ENCODE data around the gene CLTCL1. TPM values are rescaled to one million over a fixed set of nuclear protein-coding genes. Genes with fewer than 3 reads are reported as not detected.

The CLTCL1 gene
- polyA plus RNA-seq, 1 donor (not counting 4 experiments of a cell fraction or from before 2014, with no cell fraction given), result 12.4 TPM

DNA sequence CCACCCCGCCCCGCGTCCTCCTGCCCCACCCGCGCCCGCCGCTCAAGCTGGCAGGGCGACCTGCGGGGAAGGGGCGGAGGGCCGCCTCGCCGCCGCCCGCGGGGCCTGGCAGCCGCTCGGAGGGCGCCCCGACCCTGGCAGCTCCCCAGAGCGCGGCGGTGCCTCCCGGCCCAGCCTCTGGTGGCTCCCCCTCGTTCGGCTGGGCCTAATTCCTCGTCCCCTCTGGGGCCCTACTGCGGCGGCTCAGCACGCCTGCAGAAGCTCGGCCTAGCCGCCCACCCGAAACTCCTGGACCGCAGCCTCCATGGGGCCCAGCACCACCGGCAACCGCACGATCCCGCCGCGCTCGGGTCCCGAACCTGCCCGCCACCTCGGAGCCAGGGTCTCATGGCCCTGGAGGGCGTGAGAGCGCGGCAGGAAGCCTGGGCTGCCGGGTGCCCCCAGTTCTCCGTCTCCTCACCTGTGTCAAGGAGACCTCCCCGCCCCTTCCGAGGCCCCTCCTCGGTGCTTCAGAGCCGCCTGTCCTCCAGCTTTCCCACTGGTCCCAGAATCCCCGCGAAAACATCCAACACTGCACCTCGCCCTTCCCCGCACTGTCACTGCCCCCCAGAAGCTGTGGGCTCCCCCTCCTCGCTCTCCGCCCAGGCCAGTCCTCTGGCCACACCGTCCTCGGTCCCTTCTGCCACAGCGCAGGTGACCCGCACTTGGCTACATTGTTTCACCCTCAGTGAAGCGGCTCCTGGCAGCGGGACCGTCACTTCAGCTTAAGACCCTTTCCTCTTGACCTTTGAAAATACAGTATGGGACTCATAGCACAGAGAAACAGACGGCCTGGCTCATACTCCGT lies 140.8 kb downstream of the CLTCL1 start:
- dilution Hi-C loops (cut with MboI; ENCODE audit: extremely low pct_ligation_motif_present, low sequenced_read_pairs), result no loop called here
- no peaks in the 10 kb centered on the region for H3K4me1 ChIP-seq (ENCODE audit: control insufficient read depth, extremely low read depth, insufficient read depth, low read length)
- no peak overlapping the region for H3K9ac ChIP-seq (ENCODE audit: control insufficient read depth, extremely low read depth, insufficient read depth, low read length)
- H3K9me3 ChIP-seq (ENCODE audit: control insufficient read depth, low read depth, low read length), result no peaks in the 10 kb centered on the region
- no peaks in the 10 kb centered on the region for H4K20me1 ChIP-seq (ENCODE audit: control insufficient read depth, extremely low read depth, insufficient read depth, low read length)
- TF ChIP-seq, protein P1, sequence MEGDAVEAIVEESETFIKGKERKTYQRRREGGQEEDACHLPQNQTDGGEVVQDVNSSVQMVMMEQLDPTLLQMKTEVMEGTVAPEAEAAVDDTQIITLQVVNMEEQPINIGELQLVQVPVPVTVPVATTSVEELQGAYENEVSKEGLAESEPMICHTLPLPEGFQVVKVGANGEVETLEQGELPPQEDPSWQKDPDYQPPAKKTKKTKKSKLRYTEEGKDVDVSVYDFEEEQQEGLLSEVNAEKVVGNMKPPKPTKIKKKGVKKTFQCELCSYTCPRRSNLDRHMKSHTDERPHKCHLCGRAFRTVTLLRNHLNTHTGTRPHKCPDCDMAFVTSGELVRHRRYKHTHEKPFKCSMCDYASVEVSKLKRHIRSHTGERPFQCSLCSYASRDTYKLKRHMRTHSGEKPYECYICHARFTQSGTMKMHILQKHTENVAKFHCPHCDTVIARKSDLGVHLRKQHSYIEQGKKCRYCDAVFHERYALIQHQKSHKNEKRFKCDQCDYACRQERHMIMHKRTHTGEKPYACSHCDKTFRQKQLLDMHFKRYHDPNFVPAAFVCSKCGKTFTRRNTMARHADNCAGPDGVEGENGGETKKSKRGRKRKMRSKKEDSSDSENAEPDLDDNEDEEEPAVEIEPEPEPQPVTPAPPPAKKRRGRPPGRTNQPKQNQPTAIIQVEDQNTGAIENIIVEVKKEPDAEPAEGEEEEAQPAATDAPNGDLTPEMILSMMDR (optimal IDR thresholded peaks at IDR 0.05 in 1 of 3, IDR thresholded peaks at IDR 0.05 in 1 of 3, conservative IDR thresholded peaks at IDR 0.05 in 1 of 3; ENCODE audit: extremely low read depth in 1 of 3, insufficient read depth in 2 of 3, low read length in 3 of 3), result no peak
- peak; percentile 100 for TF ChIP-seq EZH2 (IDR thresholded peaks at IDR 0.05; ENCODE audit: low read length)
- H3K27me3 ChIP-seq (ENCODE audit: control insufficient read depth, extremely low read depth, insufficient read depth, low read length), result peaks cover 53% of the 10 kb centered on the region
- H3K36me3 ChIP-seq (ENCODE audit: control insufficient read depth in 2 of 2, extremely low read depth in 1 of 2, insufficient read depth in 2 of 2, low read length in 2 of 2), result no peaks in the 10 kb centered on the region
- H3K27ac ChIP-seq (ENCODE audit: control insufficient read depth, insufficient read depth, low read length), result no peak overlapping the region
- no peak overlapping the region for H2AFZ ChIP-seq (ENCODE audit: control insufficient read depth, low read length)
- H3K4me3 ChIP-seq (ENCODE audit: control insufficient read depth in 2 of 3, extremely low read depth in 1 of 3, insufficient read depth in 2 of 3, low read depth in 1 of 3, low read length in 3 of 3), result no peak overlapping the region
- H3K79me2 ChIP-seq (ENCODE audit: control insufficient read depth, insufficient read depth, low read length), result no peaks in the 10 kb centered on the region
- DNase-seq (ENCODE audit: low read depth, low spot score), result no peak
- FAIRE-seq, result no peak
- no peaks in the 10 kb centered on the region for H3K9me1 ChIP-seq (ENCODE audit: control insufficient read depth, extremely low read depth, insufficient read depth, low read length)
- no peak overlapping the region for H3K4me2 ChIP-seq (ENCODE audit: control insufficient read depth, extremely low read depth, insufficient read depth, low read depth, low read length)

DNA sequence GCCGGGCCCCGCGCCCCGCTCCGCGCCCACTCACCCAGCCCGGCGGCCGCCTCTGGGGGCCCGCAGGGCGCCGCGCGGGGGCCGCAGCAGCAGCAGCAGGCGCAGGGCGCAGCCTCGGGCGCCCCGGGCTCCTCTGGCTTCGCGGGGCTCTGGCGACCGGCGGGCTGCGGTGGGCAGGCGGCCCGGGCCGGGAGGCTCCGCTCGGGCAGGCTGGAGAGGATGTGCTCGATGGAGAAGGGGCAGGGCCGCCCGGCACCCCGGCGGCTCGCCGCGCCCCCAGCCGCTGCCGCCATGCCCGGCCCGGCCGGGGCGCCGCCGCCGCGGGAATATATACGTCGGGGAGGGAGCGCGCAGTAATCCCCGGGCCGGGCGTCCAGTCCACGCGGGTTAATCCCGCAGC lies 141.5 kb downstream of the CLTCL1 start, which contains the start of gene GSC2:
Gene GSC2, minus strand, starts transcription at position 302 of the 400 bp plus-strand sequence. Its CDS starts 9 bp downstream, at position 293.
- Histone ChIP-seq H3K4me1 (ENCODE audit: control insufficient read depth, extremely low read depth, insufficient read depth, low read length) (no peaks in the 10 kb centered on the region), H3K27me3 (ENCODE audit: control insufficient read depth, extremely low read depth, insufficient read depth, low read length) (peaks cover 53% of the 10 kb centered on the region), H3K36me3 (ENCODE audit: control insufficient read depth in 2 of 2, extremely low read depth in 1 of 2, insufficient read depth in 2 of 2, low read length in 2 of 2) (no peaks in the 10 kb centered on the region), H4K20me1 (ENCODE audit: control insufficient read depth, extremely low read depth, insufficient read depth, low read length) (no peaks in the 10 kb centered on the region), H2AFZ (ENCODE audit: control insufficient read depth, low read length) (peak within 1 kb of the TSS; percentile 33), H3K9me3 (ENCODE audit: control insufficient read depth, low read depth, low read length) (no peaks in the 10 kb centered on the region), H3K4me2 (ENCODE audit: control insufficient read depth, extremely low read depth, insufficient read depth, low read depth, low read length) (peak within 1 kb of the TSS; percentile 48), H3K9ac (ENCODE audit: control insufficient read depth, extremely low read depth, insufficient read depth, low read length) (no peak within 1 kb of the TSS), H3K79me2 (ENCODE audit: control insufficient read depth, insufficient read depth, low read length) (no peaks in the 10 kb centered on the region), H3K9me1 (ENCODE audit: control insufficient read depth, extremely low read depth, insufficient read depth, low read length) (no peaks in the 10 kb centered on the region), H3K27ac (ENCODE audit: control insufficient read depth, insufficient read depth, low read length) (no peak within 1 kb of the TSS), H3K4me3 (ENCODE audit: control insufficient read depth in 2 of 3, extremely low read depth in 1 of 3, insufficient read depth in 2 of 3, low read depth in 1 of 3, low read length in 3 of 3) (peak within 1 kb of the TSS; percentile 14 to 19 (median 18))
- FAIRE-seq, result no peak
- no peak for TF ChIP-seq EZH2 (IDR thresholded peaks at IDR 0.05; ENCODE audit: low read length)
- TF ChIP-seq, protein P1 (optimal IDR thresholded peaks at IDR 0.05 in 1 of 3, IDR thresholded peaks at IDR 0.05 in 1 of 3, conservative IDR thresholded peaks at IDR 0.05 in 1 of 3; ENCODE audit: extremely low read depth in 1 of 3, insufficient read depth in 2 of 3, low read length in 3 of 3), result no peak
- dilution Hi-C loops (cut with MboI; ENCODE audit: extremely low pct_ligation_motif_present, low sequenced_read_pairs), result no loop called here
- no peak for DNase-seq (ENCODE audit: low read depth, low spot score)
